GM06990 (cell line): Measurements from ENCODE around the gene HCLS1.

Experiments
- DNase-seq: peaks from one replicate; pipeline ENCODE4 v3.0.0-alpha.2; 2011; ENCODE audit not compliant: insufficient read length; ENCODE audit errors: extremely low read depth
- H3K27me3 ChIP-seq: replicated peaks from 2 replicates; pipeline ENCODE4 v1.6.0; 2011; ENCODE audit warnings: low read length; ENCODE audit not compliant: control insufficient read depth, insufficient read depth
- H3K36me3 ChIP-seq: 2 replicates; pipeline ENCODE4 v1.5.1; 2011; ENCODE audit warnings: low read length; ENCODE audit not compliant: control insufficient read depth, insufficient read depth
- H3K4me3 ChIP-seq: replicated peaks from 2 replicates; pipeline ENCODE4 v1.5.1; 2011; ENCODE audit warnings: low read depth, mild to moderate bottlenecking, control low read depth, low read length
- TF ChIP-seq, protein P1 (sequence below): IDR thresholded peaks from 2 replicates; pipeline ENCODE4 v1.5.1; 2011; ENCODE audit warnings: low read length, control low read depth, mild to moderate bottlenecking, inconsistent platforms; ENCODE audit not compliant: insufficient read depth, poor library complexity, severe bottlenecking

The HCLS1 gene, protein sequence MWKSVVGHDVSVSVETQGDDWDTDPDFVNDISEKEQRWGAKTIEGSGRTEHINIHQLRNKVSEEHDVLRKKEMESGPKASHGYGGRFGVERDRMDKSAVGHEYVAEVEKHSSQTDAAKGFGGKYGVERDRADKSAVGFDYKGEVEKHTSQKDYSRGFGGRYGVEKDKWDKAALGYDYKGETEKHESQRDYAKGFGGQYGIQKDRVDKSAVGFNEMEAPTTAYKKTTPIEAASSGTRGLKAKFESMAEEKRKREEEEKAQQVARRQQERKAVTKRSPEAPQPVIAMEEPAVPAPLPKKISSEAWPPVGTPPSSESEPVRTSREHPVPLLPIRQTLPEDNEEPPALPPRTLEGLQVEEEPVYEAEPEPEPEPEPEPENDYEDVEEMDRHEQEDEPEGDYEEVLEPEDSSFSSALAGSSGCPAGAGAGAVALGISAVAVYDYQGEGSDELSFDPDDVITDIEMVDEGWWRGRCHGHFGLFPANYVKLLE

DNA sequence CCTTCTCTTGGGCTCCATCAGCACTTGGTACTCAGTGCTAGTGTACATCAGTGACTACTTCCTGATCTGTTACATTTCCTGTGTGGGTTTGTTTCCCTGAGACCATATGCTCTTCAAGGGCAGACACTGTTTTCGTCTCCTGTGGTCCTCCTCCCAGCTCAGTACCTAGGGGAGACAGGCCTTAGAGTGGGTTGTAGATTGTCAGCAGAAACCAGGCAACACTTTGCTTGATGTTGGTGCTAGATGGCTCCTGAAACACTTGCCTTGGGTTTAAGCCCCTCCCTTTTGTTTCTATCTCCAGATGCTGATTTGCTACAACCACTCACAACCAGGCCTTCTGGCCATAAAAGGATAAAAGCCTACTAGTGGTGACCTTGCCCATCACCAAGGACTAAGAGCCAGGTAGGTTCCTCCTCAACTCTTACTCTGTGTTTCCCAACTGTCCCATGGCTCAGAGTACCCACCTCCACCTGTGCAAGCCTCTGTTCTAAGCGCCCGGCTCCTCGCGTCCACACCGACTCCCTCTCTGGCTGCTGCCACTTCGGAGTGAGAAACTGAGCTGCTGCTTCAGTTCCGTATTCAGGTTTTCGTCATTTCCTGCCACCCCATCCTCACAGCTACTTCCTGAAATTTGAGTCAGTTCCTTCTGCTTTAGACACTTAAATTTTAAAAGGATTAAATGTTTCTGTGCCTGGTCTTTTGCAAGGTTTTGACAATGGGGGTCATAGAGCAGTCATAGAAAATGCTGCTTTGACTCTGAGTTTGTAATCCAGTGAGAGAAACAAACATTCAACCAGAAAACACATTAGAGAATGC, at the start of gene HCLS1:
Gene HCLS1, minus strand, starts transcription at position 548 of the 816 bp plus-strand sequence. CDS start 2,556 bp downstream, outside the sequence.
- TF ChIP-seq, protein P1, sequence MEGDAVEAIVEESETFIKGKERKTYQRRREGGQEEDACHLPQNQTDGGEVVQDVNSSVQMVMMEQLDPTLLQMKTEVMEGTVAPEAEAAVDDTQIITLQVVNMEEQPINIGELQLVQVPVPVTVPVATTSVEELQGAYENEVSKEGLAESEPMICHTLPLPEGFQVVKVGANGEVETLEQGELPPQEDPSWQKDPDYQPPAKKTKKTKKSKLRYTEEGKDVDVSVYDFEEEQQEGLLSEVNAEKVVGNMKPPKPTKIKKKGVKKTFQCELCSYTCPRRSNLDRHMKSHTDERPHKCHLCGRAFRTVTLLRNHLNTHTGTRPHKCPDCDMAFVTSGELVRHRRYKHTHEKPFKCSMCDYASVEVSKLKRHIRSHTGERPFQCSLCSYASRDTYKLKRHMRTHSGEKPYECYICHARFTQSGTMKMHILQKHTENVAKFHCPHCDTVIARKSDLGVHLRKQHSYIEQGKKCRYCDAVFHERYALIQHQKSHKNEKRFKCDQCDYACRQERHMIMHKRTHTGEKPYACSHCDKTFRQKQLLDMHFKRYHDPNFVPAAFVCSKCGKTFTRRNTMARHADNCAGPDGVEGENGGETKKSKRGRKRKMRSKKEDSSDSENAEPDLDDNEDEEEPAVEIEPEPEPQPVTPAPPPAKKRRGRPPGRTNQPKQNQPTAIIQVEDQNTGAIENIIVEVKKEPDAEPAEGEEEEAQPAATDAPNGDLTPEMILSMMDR = no peak
- H3K27me3 ChIP-seq = no peaks in the 10 kb centered on the region
- H3K4me3 ChIP-seq = peak within 1 kb of the TSS; percentile 71
- H3K36me3 ChIP-seq = peaks cover 17% of the 10 kb centered on the region
- DNase-seq = peak; percentile 85

DNA sequence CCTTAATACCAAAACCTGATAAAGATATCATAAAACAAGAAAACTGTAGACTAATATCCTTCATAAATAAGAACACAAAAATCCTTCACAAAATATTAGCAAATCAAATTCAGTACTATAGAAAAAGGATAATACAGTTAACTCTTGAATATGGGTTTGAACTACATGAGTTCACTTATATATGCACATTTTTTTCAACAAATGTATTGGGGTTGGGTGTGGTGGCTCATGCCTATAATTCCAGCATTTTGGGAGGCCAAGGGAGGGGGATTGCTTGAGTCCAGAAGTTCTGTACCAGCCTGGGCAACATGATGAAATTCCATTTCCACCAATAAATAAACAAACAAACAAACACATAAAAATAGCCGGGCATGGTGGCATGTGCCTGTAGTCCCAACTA, 49.6 kb upstream of the HCLS1 start:
- Histone ChIP-seq H3K27me3 (no peaks in the 10 kb centered on the region), H3K36me3 (no peaks in the 10 kb centered on the region; the same call in 1 of the 2 replicates), H3K4me3 (no peak overlapping the region)
- no peak for DNase-seq
- TF ChIP-seq, protein P1 = no peak

DNA sequence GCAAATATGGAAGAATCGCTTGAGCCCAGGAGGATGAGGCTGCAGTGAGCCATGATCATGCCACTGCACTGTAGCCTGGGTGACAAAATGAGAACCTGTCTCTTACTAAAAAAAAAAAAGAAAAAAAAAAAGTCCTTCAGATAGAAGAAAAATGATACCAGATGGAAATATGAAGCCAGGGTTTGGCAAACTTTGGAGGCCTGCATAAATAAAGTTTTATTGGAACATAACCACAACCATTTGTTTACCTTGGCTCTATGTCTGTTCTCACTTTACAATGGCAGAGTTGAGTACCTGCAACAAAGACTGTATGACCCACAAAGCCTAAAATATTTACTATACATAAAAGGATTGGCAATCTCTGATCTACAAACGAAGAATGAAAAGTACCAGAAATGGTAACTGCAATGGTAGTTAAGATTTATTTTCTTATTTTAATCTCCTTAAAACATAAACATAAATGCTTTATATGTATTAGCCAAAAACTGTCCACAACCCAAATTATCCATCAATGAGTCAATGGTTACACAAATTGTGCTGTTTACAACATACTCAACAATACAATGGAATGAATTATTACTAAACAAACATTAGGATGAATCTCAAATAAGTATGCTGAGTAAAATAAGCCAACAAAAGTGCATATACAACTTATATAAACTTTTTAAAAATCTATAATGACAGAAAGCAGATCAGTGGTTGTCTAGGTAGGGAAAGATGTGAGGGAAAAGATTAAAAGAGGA, 47.0 kb upstream of the HCLS1 start:
- Histone ChIP-seq H3K4me3 (no peak overlapping the region), H3K36me3 (no peaks in the 10 kb centered on the region), H3K27me3 (no peaks in the 10 kb centered on the region)
- DNase-seq = no peak
- TF ChIP-seq, protein P1 = no peak

DNA sequence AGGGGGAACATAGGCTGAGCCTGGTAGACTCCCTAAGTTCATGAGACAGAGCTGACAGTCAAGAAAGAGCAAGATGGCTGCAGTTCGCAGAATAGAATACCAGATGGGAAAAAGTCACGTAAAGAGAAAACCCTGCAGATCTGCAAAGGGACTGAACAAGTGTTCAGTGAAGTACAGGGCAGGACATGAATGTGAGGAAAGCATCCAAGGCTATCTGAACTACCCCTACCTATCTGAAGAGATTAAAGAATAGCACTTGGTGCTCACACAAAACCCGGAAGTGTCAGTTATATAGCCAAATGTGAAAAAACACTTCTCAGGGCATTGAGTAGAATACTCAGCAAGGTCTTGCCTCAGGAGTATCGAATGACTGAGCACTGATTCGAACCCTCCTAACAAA, 44.8 kb upstream of the HCLS1 start:
- no peak for DNase-seq
- Histone ChIP-seq H3K4me3 (no peak overlapping the region), H3K27me3 (no peaks in the 10 kb centered on the region), H3K36me3 (peaks cover under 1% of the 10 kb centered on the region)
- TF ChIP-seq, protein P1 = no peak

DNA sequence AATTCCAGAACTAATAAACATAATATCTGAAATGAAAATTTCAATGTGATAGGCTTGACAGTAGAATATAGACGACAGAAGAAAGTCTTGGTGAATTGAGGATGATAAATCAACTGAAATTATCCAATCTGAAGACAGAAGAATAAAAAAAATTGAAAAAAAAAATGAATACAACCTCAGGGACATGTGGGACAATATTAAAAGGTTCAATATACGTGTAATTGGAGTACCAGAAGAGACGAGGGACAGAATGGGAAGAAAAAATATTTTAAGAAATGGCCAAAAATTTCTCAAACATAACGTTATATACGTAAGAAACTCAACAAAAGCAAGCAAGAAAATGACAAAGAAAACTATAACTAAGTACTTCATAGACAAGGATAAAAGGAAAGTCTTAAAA, 43.3 kb upstream of the HCLS1 start:
- TF ChIP-seq, protein P1 = no peak
- H3K4me3 ChIP-seq = no peak overlapping the region
- DNase-seq = no peak
- peaks cover 2% of the 10 kb centered on the region for H3K36me3 ChIP-seq
- no peaks in the 10 kb centered on the region for H3K27me3 ChIP-seq
